Measurements from ENCODE around the gene NBAS. TPM values are rescaled to one million over a fixed set of nuclear protein-coding genes. Genes with fewer than 3 reads are reported as not detected.

Gene NBAS
- total RNA-seq (118 TPM), polyA plus RNA-seq (26.0 TPM)

DNA sequence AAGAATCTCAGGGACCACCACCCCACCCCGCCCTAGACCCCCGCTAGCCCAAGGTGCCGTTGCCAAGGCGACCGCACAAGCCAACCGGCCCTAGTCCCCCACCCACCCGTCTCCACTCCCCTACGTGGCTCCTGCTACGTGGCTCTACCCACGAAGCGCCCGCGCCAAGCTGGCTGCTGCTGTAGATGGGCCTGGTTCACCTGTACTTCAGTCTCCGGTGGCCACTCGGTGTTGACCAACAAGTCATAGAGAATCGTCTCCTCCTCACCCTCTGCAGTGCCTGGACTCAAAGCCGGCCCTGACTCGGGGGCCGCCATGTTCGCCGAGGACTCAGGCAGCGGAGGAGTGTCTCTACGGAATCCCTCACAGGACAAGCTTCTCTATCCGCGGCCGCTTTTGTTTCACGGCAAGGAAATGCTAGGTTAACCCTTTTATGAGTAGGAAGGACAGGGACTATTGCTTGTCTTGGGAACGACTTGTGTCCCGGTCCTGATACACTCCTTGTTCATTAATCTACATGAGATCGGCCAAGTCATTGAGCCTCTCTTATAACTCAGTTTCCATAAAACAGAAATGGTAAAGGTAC, at the start of gene NBAS:
Gene NBAS, minus strand, starts transcription at position 347 of the 586 bp plus-strand sequence. Its CDS starts 30 bp downstream, at position 317.
- Histone ChIP-seq H3K4me3 (ENCODE audit: low read depth, low read length) (peak within 1 kb of the TSS; percentile 94), H3K27ac (ENCODE audit: low read depth) (peak within 1 kb of the TSS; percentile 27), H3K4me1 (ENCODE audit: insufficient read depth) (peaks cover 2% of the 10 kb centered on the region), H3K36me3 (ENCODE audit: insufficient read depth) (no peaks in the 10 kb centered on the region)
- DNase-seq (ENCODE audit: extremely low spot score) = peak; percentile 87
- under 1% methylated on average over 30 of the region's 30 CpGs for whole genome bisulfite sequencing

DNA sequence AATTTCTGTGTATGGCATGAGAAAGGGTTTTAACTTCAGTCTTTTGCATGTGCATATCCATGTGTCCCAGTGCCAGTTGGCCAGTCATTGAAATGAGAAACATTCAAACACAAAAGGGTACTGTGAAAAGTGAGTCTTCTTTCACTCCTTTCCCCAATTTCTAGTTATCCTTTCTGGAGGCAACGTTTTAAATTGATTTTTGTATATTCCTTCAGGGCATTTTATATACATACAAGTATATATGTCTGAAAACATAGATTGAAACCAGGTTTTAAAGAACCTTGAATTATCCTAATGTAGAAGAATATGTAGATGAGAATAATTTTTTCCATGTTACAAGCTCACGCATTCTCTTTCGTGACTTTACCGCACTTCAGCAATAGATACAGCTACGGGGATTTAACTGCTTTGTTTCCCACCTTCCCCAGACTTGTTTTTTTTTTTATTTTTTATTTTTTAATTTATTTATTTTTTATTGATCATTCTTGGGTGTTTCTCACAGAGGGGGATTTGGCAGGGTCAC, 49.4 kb upstream of the NBAS start:
- H3K4me3 ChIP-seq (ENCODE audit: low read depth, low read length) = no peak overlapping the region
- H3K27ac ChIP-seq (ENCODE audit: low read depth) = no peak overlapping the region
- 93% methylated on average over 5 of the region's 5 CpGs for WGBS
- H3K36me3 ChIP-seq (ENCODE audit: insufficient read depth) = peaks cover 8% of the 10 kb centered on the region
- H3K4me1 ChIP-seq (ENCODE audit: insufficient read depth) = no peaks in the 10 kb centered on the region
- no peak for DNase-seq (ENCODE audit: extremely low spot score)

DNA sequence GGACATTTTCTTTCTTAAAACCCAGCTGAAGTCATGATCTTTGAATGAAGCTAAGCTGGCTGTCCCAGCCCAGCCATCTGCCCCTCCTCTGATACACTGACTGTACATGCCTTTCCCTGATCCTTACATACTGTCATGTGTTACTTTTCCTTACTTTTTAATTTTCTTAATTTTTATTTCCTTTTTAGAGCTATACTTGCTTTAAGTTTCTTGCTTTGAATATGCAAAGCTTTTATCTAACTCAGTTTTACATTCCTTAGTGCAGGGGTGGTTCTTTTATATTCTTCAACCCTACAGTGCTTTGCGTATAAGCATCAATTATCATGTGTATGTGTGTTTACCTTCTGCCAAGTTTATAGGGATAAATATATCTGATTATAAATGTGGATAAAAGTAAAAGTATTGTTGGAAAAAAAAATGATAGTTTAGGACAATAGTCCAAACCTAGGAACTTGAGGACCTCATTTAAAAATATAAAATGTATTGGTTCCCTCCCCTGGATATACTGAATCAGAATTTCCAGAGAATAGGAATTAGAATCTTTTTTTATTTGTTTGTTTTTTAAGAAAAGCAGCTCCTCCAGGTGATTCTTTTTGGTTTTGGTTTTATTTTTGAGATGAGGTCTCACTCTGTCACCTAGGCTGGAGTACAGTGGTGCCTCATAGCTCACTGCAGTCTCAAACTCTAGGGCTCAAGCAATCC, 48.4 kb upstream of the NBAS start:
- peaks cover 8% of the 10 kb centered on the region for H3K36me3 ChIP-seq (ENCODE audit: insufficient read depth)
- WGBS = 92% methylated on average over 1 of the region's 1 CpG
- H3K27ac ChIP-seq (ENCODE audit: low read depth) = no peak overlapping the region
- no peaks in the 10 kb centered on the region for H3K4me1 ChIP-seq (ENCODE audit: insufficient read depth)
- H3K4me3 ChIP-seq (ENCODE audit: low read depth, low read length) = no peak overlapping the region
- DNase-seq (ENCODE audit: extremely low spot score) = no peak

DNA sequence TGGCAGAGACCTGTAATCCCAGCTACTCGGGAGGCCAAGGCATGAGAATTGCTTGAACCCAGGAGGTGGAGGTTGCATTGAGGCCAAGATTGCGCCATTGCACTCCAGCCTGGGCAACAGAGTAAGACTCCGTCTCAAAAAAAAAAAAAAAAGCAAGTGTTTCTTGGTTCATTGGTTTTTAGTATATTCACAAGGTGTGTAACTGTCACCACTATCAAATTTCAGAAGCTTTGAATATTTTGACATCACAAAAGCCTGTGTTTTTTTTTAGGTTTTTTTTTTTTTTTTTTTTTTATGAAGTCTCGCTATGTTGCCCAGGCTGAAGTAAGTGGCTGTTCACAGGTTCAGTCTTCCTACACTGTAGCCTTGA, 47.2 kb upstream of the NBAS start:
- peaks cover 8% of the 10 kb centered on the region for H3K36me3 ChIP-seq (ENCODE audit: insufficient read depth)
- no peak overlapping the region for H3K4me3 ChIP-seq (ENCODE audit: low read depth, low read length)
- WGBS = 96% methylated on average over 4 of the region's 4 CpGs
- no peak overlapping the region for H3K27ac ChIP-seq (ENCODE audit: low read depth)
- no peaks in the 10 kb centered on the region for H3K4me1 ChIP-seq (ENCODE audit: insufficient read depth)
- DNase-seq (ENCODE audit: extremely low spot score) = no peak

DNA sequence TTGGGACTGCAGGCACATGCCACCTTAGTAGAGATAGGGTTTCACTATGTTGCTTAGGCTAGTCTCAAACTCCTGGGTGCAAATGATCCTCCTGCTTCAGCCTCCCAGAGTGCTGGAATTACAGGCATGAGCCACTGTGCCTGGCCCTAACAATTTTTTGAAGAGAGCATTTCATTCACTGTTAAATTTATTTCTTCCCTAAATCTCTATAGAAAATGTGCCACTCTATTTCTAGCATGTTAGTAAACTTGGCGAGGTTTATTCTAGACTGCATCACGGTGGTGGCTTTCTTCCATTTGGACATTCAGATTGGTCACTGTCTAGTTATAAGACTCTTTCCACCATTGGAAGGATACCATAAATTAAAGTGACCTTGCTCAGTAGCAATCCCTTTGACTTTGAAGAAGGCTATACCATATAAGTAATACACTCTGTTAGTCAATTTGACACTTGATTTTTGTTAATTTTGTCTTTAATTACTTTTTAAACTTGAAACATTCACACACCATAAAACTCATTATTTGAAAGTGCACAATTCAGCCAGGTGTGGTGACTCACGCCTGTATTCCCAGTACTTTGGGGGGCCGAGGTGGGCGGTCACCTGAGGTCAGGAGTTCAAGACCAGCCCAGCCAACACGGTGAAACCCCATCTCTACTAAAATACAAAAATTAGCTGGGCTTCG, 46.7 kb upstream of the NBAS start:
- no peak overlapping the region for H3K27ac ChIP-seq (ENCODE audit: low read depth)
- H3K4me3 ChIP-seq (ENCODE audit: low read depth, low read length) = no peak overlapping the region
- WGBS = 96% methylated on average over 7 of the region's 7 CpGs
- H3K4me1 ChIP-seq (ENCODE audit: insufficient read depth) = no peaks in the 10 kb centered on the region
- DNase-seq (ENCODE audit: extremely low spot score) = no peak
- peaks cover 8% of the 10 kb centered on the region for H3K36me3 ChIP-seq (ENCODE audit: insufficient read depth)

DNA sequence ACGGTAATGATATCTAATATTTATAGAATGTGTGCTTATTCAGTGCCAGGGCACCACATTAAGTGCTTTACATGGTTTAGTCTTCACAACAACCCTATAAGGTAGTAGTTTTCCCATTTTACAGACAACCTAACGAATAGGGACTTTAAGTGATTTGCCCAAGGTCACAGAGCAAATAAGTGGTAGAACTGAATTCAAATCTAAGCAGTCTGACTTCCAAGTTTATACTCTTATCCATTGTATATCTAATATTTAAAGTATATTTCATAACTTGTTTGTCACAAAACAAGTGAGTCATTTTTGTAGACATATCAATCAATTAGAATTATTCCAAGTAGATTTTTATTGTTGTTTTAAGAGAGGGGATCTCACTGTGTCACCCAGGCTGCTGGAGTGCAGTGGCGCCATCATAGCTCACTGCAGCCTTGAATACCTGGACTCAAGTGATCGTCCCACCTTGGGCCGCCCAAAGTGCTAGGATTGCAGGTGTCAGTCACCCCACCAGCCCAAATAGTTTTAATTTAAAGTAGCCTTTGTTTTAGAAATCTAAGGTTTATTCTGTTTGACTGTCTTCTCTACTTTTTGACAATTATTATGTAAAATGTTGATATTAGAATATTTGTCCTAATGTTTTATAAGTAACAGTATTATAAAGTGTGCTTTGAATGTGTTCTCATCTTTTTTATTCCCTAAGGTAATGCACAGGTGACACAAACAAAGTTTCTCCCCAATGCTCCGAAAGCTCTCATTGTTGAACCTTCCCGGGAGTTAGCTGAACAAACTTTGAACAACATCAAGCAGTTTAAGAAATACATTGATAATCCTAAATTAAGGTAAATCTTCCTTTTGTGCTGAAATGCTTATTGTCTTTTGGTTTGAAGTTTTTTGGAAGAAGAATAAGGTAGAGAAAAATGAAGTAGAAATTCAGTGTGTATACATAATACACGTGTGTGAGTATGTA, 45.6 kb upstream of the NBAS start:
- WGBS = 90% methylated on average over 8 of the region's 8 CpGs
- Histone ChIP-seq H3K4me3 (ENCODE audit: low read depth, low read length) (no peak overlapping the region), H3K27ac (ENCODE audit: low read depth) (no peak overlapping the region), H3K36me3 (ENCODE audit: insufficient read depth) (peaks cover 11% of the 10 kb centered on the region), H3K4me1 (ENCODE audit: insufficient read depth) (no peaks in the 10 kb centered on the region)
- DNase-seq (ENCODE audit: extremely low spot score) = no peak

DNA sequence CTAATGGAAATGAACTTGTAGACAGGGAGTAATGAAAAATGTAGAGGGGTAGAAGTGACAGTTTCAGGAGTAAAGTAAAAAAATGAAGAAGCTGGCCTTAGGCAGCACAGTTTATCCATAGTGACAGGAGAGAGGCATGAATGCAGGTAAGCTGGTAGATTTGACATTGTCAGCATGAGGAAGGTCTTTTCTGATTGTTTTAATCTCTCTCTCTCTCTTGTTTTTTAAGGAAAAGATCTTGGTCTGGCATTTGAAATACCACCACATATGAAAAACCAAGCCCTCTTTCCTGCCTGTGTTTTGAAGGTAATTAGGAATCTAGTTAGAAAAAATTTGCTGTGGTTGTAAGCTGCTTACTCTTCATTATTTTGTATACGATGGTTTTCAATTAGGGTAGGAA, 44.6 kb upstream of the NBAS start:
- WGBS = 83% methylated on average over 1 of the region's 1 CpG
- no peaks in the 10 kb centered on the region for H3K4me1 ChIP-seq (ENCODE audit: insufficient read depth)
- no peak overlapping the region for H3K27ac ChIP-seq (ENCODE audit: low read depth)
- H3K4me3 ChIP-seq (ENCODE audit: low read depth, low read length) = no peak overlapping the region
- DNase-seq (ENCODE audit: extremely low spot score) = no peak
- peaks cover 12% of the 10 kb centered on the region for H3K36me3 ChIP-seq (ENCODE audit: insufficient read depth)

DNA sequence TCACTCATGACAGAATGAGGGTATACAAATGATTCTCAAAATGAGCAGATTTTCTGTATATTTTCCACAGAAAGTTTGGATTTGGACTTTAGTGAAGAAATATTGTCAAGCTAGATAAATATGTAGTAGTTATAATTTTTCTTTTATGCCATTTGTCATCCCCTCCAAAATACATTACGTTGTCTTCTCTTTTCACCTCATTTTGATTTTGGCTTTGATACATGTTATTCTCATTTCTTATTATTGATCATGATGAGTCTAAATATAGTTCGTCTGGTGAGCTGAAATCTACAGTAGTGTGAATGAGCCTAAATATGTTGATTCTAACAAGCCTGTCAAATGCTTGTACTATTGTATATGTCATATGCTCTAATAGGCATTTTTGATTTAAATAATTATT, 42.8 kb upstream of the NBAS start:
- Histone ChIP-seq H3K4me3 (ENCODE audit: low read depth, low read length) (no peak overlapping the region), H3K27ac (ENCODE audit: low read depth) (no peak overlapping the region), H3K4me1 (ENCODE audit: insufficient read depth) (no peaks in the 10 kb centered on the region), H3K36me3 (ENCODE audit: insufficient read depth) (peaks cover 11% of the 10 kb centered on the region)
- 95% methylated on average over 2 of the region's 2 CpGs for WGBS
- no peak for DNase-seq (ENCODE audit: extremely low spot score)

DNA sequence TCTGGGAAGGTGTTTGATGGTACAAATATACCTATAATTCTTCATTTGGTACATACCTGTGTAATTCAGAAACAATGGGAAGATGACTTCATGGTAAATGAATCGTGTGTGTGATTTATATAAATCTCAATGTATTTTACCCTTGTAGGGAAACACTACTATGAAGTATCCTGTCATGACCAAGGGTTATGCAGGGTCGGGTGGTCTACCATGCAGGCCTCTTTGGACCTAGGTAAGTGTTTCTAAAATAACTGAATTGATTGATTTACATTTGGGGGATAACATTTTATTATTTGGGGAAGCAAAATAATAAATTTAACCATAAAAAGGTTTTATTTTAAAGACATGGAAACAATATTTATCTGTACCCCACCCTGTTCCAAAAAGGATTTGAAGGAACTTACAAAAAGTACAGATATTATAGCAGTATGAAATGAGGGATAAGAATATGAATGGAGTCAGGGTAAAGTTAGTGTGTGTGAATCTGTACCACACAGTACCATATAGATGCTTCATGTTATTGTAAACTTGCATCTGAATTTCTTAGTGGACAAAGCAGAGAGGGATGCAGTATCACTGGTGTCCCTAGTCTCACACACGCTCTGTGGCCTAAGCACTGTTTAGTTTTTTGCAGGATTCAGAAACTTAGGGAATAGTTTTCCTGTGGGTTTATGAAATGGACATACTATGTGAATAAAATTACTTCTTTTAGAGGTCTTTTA, 42.1 kb upstream of the NBAS start:
- DNase-seq (ENCODE audit: extremely low spot score) = no peak
- H3K4me1 ChIP-seq (ENCODE audit: insufficient read depth) = no peaks in the 10 kb centered on the region
- peaks cover 11% of the 10 kb centered on the region for H3K36me3 ChIP-seq (ENCODE audit: insufficient read depth)
- 93% methylated on average over 3 of the region's 3 CpGs for WGBS
- H3K4me3 ChIP-seq (ENCODE audit: low read depth, low read length) = no peak overlapping the region
- no peak overlapping the region for H3K27ac ChIP-seq (ENCODE audit: low read depth)

DNA sequence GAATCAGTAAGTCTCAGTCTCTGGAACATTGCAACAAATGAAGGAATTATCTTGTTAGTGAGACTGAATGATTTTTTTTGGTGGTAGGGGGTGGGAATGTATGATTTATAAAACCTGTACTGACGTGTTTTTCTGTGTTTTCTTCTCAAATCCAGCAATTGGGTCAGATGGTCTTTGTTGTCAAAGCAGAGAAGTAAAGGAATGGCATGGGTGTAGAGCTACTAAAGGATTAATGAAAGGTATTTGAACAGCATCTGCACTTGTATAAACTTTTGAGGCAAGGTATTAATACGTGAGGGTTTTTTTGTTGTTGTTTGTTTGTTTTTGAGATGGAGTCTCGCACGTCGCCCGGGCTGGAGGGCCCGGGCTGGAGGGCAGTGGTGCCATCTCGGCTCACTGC, 41.3 kb upstream of the NBAS start:
- H3K4me1 ChIP-seq (ENCODE audit: insufficient read depth) = no peaks in the 10 kb centered on the region
- no peak overlapping the region for H3K4me3 ChIP-seq (ENCODE audit: low read depth, low read length)
- no peak for DNase-seq (ENCODE audit: extremely low spot score)
- H3K36me3 ChIP-seq (ENCODE audit: insufficient read depth) = peaks cover 8% of the 10 kb centered on the region
- 93% methylated on average over 8 of the region's 8 CpGs for WGBS
- no peak overlapping the region for H3K27ac ChIP-seq (ENCODE audit: low read depth)

DNA sequence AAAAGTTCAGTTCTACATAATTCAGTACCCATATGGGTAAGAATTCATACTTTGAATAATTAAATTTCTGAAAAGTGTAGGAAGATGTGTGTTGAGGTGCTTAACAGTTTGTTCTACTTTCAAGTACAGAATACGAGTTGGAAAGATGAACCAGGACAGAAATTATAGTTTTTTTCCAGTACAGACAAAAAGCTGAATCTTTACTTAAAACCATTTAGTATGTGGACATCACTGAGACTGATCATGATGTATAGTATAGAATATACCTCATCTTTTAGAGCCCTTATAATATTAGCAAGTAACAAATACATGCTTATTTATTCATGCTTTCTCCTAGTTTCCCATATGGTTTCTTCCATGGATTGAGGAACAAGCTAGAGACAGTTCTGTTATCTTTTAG, 40.5 kb upstream of the NBAS start:
- H3K4me1 ChIP-seq (ENCODE audit: insufficient read depth) = no peaks in the 10 kb centered on the region
- no peak overlapping the region for H3K4me3 ChIP-seq (ENCODE audit: low read depth, low read length)
- peaks cover 8% of the 10 kb centered on the region for H3K36me3 ChIP-seq (ENCODE audit: insufficient read depth)
- no peak overlapping the region for H3K27ac ChIP-seq (ENCODE audit: low read depth)
- WGBS = 95% methylated on average over 1 of the region's 1 CpG
- no peak for DNase-seq (ENCODE audit: extremely low spot score)

DNA sequence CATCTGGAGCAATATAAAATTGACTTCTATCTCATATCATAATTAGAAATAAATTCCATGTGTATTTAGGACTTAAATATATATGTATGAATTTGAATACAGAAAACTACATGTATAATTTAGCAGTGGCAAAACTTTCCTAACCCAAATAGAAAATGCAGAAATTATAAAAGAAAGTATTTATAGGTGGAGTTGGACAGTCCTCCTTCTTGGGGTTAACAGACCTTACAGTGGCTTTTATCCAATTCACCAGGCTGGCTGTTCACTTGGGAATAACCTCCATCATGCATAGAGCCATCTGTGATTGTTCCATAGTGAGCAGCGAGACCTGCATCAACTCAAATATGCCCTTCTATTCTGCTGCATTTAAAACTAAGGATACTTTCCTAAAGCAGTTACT, 38.9 kb upstream of the NBAS start:
- WGBS = 93% methylated on average over 1 of the region's 1 CpG
- no peak for DNase-seq (ENCODE audit: extremely low spot score)
- H3K4me1 ChIP-seq (ENCODE audit: insufficient read depth) = no peaks in the 10 kb centered on the region
- H3K36me3 ChIP-seq (ENCODE audit: insufficient read depth) = peaks cover 12% of the 10 kb centered on the region
- H3K4me3 ChIP-seq (ENCODE audit: low read depth, low read length) = no peak overlapping the region
- no peak overlapping the region for H3K27ac ChIP-seq (ENCODE audit: low read depth)

DNA sequence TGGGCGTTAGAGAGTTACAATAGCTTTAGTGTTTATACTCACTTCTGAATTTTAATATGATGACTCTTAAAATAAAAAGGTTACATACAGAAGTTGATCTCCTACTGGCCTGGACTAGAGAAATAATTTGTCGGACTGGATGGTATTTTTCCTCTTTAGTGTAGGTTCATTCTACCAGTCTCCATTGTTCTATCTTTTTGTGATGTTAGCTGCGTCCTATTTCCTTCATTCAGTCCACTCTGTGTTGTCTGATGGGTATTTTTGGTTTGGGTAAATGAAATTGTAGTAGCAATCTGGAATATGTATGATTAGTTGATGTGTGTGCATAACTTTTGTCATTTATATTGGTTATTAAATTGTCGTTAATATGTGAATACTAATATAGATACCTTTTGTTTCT, 35.8 kb upstream of the NBAS start:
- 91% methylated on average over 4 of the region's 4 CpGs for WGBS

More for the DNA sequence above, 35.8 kb upstream of the NBAS start:
- H3K36me3 ChIP-seq (ENCODE audit: insufficient read depth) = peaks cover 11% of the 10 kb centered on the region
- no peak overlapping the region for H3K27ac ChIP-seq (ENCODE audit: low read depth)
- H3K4me1 ChIP-seq (ENCODE audit: insufficient read depth) = no peaks in the 10 kb centered on the region
- DNase-seq (ENCODE audit: extremely low spot score) = no peak
- no peak overlapping the region for H3K4me3 ChIP-seq (ENCODE audit: low read depth, low read length)

Data from urinary bladder (tissue), 4 donors.